Hepatocyte (in vitro differentiated cells): ENCODE measurements around the gene HDHD2. TPM values are rescaled to one million over a fixed set of nuclear protein-coding genes. Genes with fewer than 3 reads are reported as not detected.

Experiments
- DNase-seq: peaks from one replicate; pipeline ENCODE4 v3.0.0-alpha.2; 2016; ENCODE audit warnings: low spot score
- H2AFZ ChIP-seq: fragments of 200-600 bp; sonication (generic); 2 replicates; pipeline ENCODE4 v1.6.0; 2016; ENCODE audit warnings: antibody characterized with exemption, mild to moderate bottlenecking
- H3K27ac ChIP-seq: fragments of 200-600 bp; sonication (generic); 2 replicates; pipeline ENCODE4 v1.5.1; 2016; ENCODE audit warnings: mild to moderate bottlenecking
- H3K27me3 ChIP-seq: fragments of 200-600 bp; sonication (generic); 2 replicates; pipeline ENCODE4 v1.6.1; 2016
- H3K36me3 ChIP-seq: fragments of 200-600 bp; sonication (generic); replicated peaks from 2 replicates; pipeline ENCODE4 v1.5.1; 2016; ENCODE audit warnings: low read depth; ENCODE audit not compliant: insufficient read depth
- H3K4me1 ChIP-seq: fragments of 200-600 bp; sonication (generic); 2 replicates; pipeline ENCODE4 v1.5.1; 2016; ENCODE audit warnings: mild to moderate bottlenecking, moderate library complexity; ENCODE audit not compliant: insufficient read depth
- H3K4me2 ChIP-seq: fragments of 200-600 bp; sonication (generic); 2 replicates; pipeline ENCODE4 v1.6.0; 2016
- H3K4me3 ChIP-seq: fragments of 200-600 bp; sonication (generic); 2 replicates; pipeline ENCODE4 v1.5.1; 2016; ENCODE audit warnings: mild to moderate bottlenecking
- H3K79me2 ChIP-seq: fragments of 200-600 bp; sonication (generic); 2 replicates; pipeline ENCODE4 v1.6.0; 2017; ENCODE audit warnings: mild to moderate bottlenecking
- H3K9me2 ChIP-seq: fragments of 200-600 bp; sonication (generic); replicated peaks from 2 replicates; pipeline ENCODE4 v1.6.0; 2017; ENCODE audit warnings: mild to moderate bottlenecking; ENCODE audit not compliant: insufficient read depth
- H3K9me3 ChIP-seq: fragments of 200-600 bp; sonication (generic); 2 replicates; pipeline ENCODE4 v1.5.1; 2016; ENCODE audit warnings: low read depth, mild to moderate bottlenecking
- H4K20me1 ChIP-seq: fragments of 200-600 bp; sonication (generic); 2 replicates; pipeline ENCODE4 v1.6.0; 2016; ENCODE audit warnings: mild to moderate bottlenecking; ENCODE audit not compliant: insufficient read depth, poor library complexity, severe bottlenecking
- CTCF ChIP-seq: fragments of 200-600 bp; sonication (generic); IDR thresholded peaks from 2 replicates; pipeline ENCODE4 v1.5.1; 2016; ENCODE audit warnings: antibody characterized with exemption, mild to moderate bottlenecking; ENCODE audit not compliant: poor library complexity
- EZH2 ChIP-seq: fragments of 200-600 bp; sonication (generic); IDR thresholded peaks from 2 replicates; pipeline ENCODE4 v1.6.1; 2016; ENCODE audit warnings: antibody characterized with exemption, mild to moderate bottlenecking, borderline replicate concordance
- EZH2phosphoT487 ChIP-seq: fragments of 200-600 bp; sonication (generic); IDR thresholded peaks from one replicate; pipeline ENCODE4 v1.6.1; 2018; ENCODE audit warnings: antibody characterized with exemption, mild to moderate bottlenecking, low read depth, moderate library complexity; ENCODE audit not compliant: unreplicated experiment, severe bottlenecking
- WGBS: methylation state at CpG from one replicate; pipeline ENCODE4 v1.1.6; 2016; ENCODE audit warnings: low lambda C conversion rate; ENCODE audit errors: missing lambda C conversion rate; 5-methylcytosine and 5-hydroxymethylcytosine counted together
- polyA plus RNA-seq: library from polyadenylated mRNA; unstranded; fragments of >200 nt; fragmentation: Nextera tagmentation; extraction: Ambion mirVana; gene quantifications from 2 replicates; pipeline ENCODE4 v1.2.1, GENCODE V29; 2016
- total RNA-seq: library from RNA; depleted of rRNA; stranded (reverse); fragments of >200 nt; gene quantifications from 2 replicates; pipeline ENCODE4 v1.2.3, GENCODE V29; 2014

The HDHD2 gene
- total and polyA plus RNA-seq, 2 experiments from 2014 or later: 22.3 to 32.1 TPM

- Histone ChIP-seq H3K9me3 (no peaks in the 10 kb centered on the region), H3K36me3 (no peaks in the 10 kb centered on the region), H3K4me2 (peak within 1 kb of the TSS; percentile 80), H4K20me1 (peaks cover 33% of the 10 kb centered on the region), H3K27me3 (no peaks in the 10 kb centered on the region), H2AFZ (peak within 1 kb of the TSS; percentile 88), H3K4me3 (peak within 1 kb of the TSS; percentile 93), H3K4me1 (peaks cover 13% of the 10 kb centered on the region), H3K27ac (peak within 1 kb of the TSS; percentile 96), H3K9me2 (no peaks in the 10 kb centered on the region), H3K79me2 (peaks cover 49% of the 10 kb centered on the region)
- under 1% methylated on average over 35 of the region's 48 CpGs for WGBS
- peak; percentile 95 for DNase-seq
- no peak for TF ChIP-seq CTCF
- TF ChIP-seq EZH2phosphoT487: no peak
- no peak for TF ChIP-seq EZH2
Measured at GRCh38 chr18:47175898-47176575, 25.7 kb upstream of the HDHD2 start, which contains the start of gene IER3IP1. Gene IER3IP1 (minus strand): TSS chr18:47176364. CDS start chr18:47176277, 87 bp downstream.

- 7% methylated on average over 24 of the region's 24 CpGs for WGBS
- peak overlapping the region; percentile 80 for H3K4me2 ChIP-seq
- no peaks in the 10 kb centered on the region for H3K9me3 ChIP-seq
- H3K79me2 ChIP-seq: peaks cover 55% of the 10 kb centered on the region
- H3K36me3 ChIP-seq: no peaks in the 10 kb centered on the region
- peaks cover 33% of the 10 kb centered on the region for H4K20me1 ChIP-seq
- peak overlapping the region; percentile 88 for H2AFZ ChIP-seq
- no peaks in the 10 kb centered on the region for H3K27me3 ChIP-seq
- H3K9me2 ChIP-seq: no peaks in the 10 kb centered on the region
- TF ChIP-seq EZH2phosphoT487 (no peak), CTCF (no peak), EZH2 (no peak)
- peaks cover 13% of the 10 kb centered on the region for H3K4me1 ChIP-seq
- H3K4me3 ChIP-seq: peak overlapping the region; percentile 93
- peak overlapping the region; percentile 96 for H3K27ac ChIP-seq
- DNase-seq: no peak
Measured at GRCh38 chr18:47175283-47175897, 25.1 kb upstream of the HDHD2 start.

- peak overlapping the region; percentile 96 for H3K27ac ChIP-seq
- H3K9me3 ChIP-seq: no peaks in the 10 kb centered on the region
- H3K4me2 ChIP-seq: peak overlapping the region; percentile 80
- H3K79me2 ChIP-seq: peaks cover 63% of the 10 kb centered on the region
- H3K27me3 ChIP-seq: no peaks in the 10 kb centered on the region
- no peaks in the 10 kb centered on the region for H3K9me2 ChIP-seq
- peaks cover 13% of the 10 kb centered on the region for H3K4me1 ChIP-seq
- H2AFZ ChIP-seq: peak overlapping the region; percentile 88
- H3K4me3 ChIP-seq: peak overlapping the region; percentile 93
- no peaks in the 10 kb centered on the region for H3K36me3 ChIP-seq
- peaks cover 33% of the 10 kb centered on the region for H4K20me1 ChIP-seq
- DNase-seq: peak; percentile 28
- 59% methylated on average over 13 of the region's 13 CpGs for WGBS
- no peak for TF ChIP-seq EZH2
- no peak for TF ChIP-seq CTCF
- no peak for TF ChIP-seq EZH2phosphoT487
Measured at GRCh38 chr18:47174545-47175116, 24.3 kb upstream of the HDHD2 start.
